GM19025 (cell line): ENCODE data around the gene CACNG5.

Experiments used
- ATAC-seq: cut with Tn5 transposase; IDR thresholded peaks from one replicate; pipeline ENCODE4 v1.9.1; 2021; ENCODE audit warnings: mild to moderate bottlenecking, low read depth, moderate library complexity; ENCODE audit not compliant: unreplicated experiment

The CACNG5 gene

GRCh38 chr17:66819466-66819865, 15.5 kb upstream of the CACNG5 start:
- ATAC-seq = no peak

- ATAC-seq = no peak
Observed at GRCh38 chr17:66822009-66822408, 12.9 kb upstream of the CACNG5 start.

GRCh38 chr17:66826856-66827255, 8.1 kb upstream of the CACNG5 start:
- no peak for ATAC-seq

- ATAC-seq = no peak
Observed at GRCh38 chr17:66829386-66829864, 5.5 kb upstream of the CACNG5 start.

- no peak for ATAC-seq
Observed at GRCh38 chr17:66829883-66830282, 5.0 kb upstream of the CACNG5 start.

GRCh38 chr17:66830451-66830850, 4.5 kb upstream of the CACNG5 start:
- ATAC-seq = no peak

- no peak for ATAC-seq
Observed at GRCh38 chr17:66831383-66832210, 3.3 kb upstream of the CACNG5 start.

- ATAC-seq = no peak
Observed at GRCh38 chr17:66833201-66833600, 1.7 kb upstream of the CACNG5 start.

GRCh38 chr17:66834426-66834918, 445 bp upstream of the CACNG5 start:
- no peak for ATAC-seq

- no peak for ATAC-seq
Observed at GRCh38 chr17:66835476-66835875, 559 bp downstream of the CACNG5 start.

GRCh38 chr17:66836063-66837005, 1.4 kb downstream of the CACNG5 start:
- ATAC-seq = no peak

- ATAC-seq = no peak
Observed at GRCh38 chr17:66837226-66837625, 2.3 kb downstream of the CACNG5 start.

- ATAC-seq = no peak
Observed at GRCh38 chr17:66837885-66838665, 3.2 kb downstream of the CACNG5 start.

GRCh38 chr17:66839616-66840015, 4.7 kb downstream of the CACNG5 start:
- no peak for ATAC-seq

- ATAC-seq = no peak
Observed at GRCh38 chr17:66840061-66840460, 5.1 kb downstream of the CACNG5 start.

- ATAC-seq = no peak
Observed at GRCh38 chr17:66841328-66841727, 6.4 kb downstream of the CACNG5 start.

- no peak for ATAC-seq
Observed at GRCh38 chr17:66841744-66842143, 6.8 kb downstream of the CACNG5 start.

GRCh38 chr17:66842505-66842904, 7.6 kb downstream of the CACNG5 start:
- no peak for ATAC-seq

- no peak for ATAC-seq
Observed at GRCh38 chr17:66842959-66843358, 8.0 kb downstream of the CACNG5 start.

GRCh38 chr17:66843627-66844026, 8.7 kb downstream of the CACNG5 start:
- no peak for ATAC-seq
